ENCODE results near the gene NAPA.

Gene NAPA

GRCh38 chr19:47523473-47523872 lies 8.6 kb upstream of the NAPA start:
- DNase-seq (ENCODE audit: low read depth, low spot score): no peak

DNA sequence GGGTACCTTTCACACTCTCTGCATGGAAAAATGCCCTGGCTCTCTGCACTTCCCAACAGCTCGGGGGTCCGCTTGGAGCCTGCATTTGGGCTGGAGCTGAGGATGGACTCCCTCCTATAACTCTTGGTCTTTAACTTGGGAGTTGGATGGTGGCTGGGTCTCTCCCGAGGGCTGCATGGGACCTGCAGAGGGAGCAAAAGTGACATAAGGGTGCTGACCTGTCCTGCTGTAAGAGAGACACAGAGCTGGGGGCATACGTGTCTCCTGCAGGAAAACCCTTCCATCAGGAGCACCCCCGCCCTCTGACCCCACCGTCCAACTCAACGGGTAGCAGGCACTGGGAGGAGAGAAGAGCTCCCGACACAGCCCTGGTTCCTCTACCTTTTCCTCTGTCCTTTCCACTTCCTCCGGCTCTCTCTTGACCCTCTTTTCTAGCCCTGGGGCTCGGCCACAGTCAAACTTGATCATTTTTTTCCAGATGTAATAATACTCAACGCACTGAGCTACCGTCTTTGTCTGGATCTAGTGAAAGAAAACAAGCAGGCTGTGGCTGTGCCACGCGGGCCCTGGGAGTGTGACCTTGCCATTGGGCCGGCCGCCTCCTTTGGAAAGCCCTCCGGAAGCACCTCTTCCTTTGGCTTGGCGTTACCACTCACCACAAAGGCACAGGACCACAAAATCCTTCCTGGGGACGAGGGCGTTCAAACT lies 6.8 kb upstream of the NAPA start:
- DNase-seq (ENCODE audit: low read depth, low spot score): no peak

DNA sequence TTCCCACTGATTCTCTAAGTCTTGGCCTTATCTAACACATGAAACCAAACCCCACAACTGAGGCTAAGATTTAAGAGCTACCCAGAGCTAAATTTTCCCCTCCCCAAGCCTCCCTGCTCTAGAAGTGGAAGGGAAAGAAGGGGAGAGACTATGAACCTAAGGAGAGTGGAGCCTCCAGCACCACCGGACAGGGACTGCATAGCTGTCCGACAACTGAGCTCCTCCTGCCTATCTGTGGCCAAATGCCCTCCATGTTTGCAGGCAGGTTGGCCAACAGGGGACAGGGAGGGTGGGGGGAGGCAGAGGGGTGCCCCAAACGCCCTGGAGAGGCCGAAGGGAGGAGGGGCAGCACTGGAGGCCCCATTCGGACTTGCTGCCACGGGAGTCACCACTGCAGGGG lies 6.0 kb upstream of the NAPA start:
- no peak for DNase-seq (ENCODE audit: low read depth, low spot score)

- DNase-seq (ENCODE audit: low read depth, low spot score): no peak
Observed at GRCh38 chr19:47520343-47520806, 5.5 kb upstream of the NAPA start.

GRCh38 chr19:47518854-47519253 lies 4.0 kb upstream of the NAPA start:
- no peak for DNase-seq (ENCODE audit: low read depth, low spot score)

DNA sequence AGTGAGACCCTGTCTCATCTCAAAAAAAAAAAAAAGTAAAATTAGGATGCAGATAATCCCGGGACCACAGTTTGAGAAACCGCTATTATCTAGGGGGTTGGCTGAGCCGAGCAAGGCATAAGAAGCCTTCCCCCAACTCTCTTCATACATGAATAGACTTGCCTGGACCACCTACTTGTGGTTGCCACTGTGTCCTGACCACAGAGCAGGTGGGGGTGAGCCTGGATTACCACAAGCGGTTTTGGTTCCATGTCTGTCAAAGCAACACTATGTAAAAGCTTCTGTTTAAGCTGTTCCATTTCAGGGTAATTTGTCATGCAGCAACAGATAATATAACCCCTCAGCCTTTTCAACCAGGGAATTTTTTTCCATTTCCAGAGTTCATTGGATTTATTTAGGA lies 3.3 kb upstream of the NAPA start:
- DNase-seq (ENCODE audit: low read depth, low spot score): peak; percentile 65

DNA sequence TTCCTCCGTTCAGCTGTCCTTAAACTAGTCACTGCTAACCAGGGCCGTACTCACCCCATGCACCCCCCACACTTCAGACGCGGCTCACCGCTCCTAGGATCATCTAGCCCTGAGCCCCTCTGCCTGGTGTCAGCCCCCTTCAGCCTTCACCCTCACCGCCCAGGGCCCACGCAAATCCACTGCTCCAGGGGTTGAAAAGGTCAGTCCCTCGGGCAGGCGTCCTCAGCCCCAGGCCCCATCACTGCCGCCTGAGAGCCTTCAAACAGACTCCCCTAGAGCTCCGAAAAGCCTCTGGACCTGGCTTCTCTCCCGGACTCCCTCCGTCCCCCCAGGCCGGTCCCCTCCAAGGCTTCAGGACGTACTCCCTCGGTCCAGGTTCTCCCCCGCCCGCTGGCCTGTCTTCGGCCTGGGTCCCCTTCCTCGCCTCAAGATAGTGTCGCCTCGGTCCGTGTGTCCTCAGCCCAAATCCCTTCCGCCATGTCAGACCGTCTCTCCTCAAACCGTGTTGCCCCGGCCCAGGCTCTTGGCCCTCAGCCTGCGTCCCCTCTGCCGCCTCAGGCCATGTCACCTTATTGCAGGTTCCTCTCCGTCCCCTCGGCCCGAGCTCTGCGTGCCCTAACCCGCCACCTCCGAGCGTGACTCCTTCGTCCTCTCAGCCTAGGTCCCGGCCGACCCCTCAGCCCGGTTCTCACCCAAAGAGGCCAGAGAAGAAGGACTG lies 553 bp downstream of the NAPA start:
- DNase-seq (ENCODE audit: low read depth, low spot score): peak; percentile 35

GRCh38 chr19:47512948-47513319 lies 1.9 kb downstream of the NAPA start:
- DNase-seq (ENCODE audit: low read depth, low spot score): no peak

DNA sequence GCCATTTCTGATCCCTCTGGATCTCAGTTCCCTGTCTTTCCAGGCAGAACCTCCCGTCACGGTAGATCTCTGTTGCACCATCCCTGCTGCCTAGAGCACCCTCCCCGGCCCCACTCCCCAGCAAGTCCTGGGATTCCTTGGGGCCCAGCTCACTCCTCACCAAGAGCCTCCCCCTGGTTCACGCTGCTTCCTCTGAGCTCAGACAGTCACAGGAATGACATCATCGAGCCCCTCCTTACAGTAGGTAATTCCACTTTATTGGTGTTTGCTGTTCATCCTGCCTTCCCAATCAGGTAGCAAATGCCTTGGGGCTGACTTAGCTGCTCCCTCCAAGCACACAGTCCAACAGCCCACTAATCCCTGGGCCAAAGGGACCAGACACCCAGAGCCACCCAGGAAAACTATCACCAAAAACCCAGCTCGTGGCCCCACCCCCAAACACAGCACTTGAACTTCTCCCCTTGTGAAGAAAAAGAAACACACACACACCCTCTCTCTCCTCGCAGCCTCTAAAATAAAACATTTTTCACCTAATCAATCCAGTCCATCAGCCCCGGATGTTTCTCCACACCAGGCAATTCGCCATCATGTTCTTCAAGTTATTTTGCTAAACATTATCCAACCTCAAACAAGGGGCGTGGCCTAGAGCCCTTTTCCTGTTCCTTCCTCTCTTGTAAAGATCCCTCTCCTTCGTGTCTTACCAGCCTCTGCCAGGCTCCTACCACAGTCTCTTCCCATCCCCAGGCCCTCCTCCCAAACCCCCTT lies 2.5 kb downstream of the NAPA start:
- DNase-seq (ENCODE audit: low read depth, low spot score): no peak

GRCh38 chr19:47511681-47512080 lies 3.2 kb downstream of the NAPA start:
- DNase-seq (ENCODE audit: low read depth, low spot score): no peak

GRCh38 chr19:47511128-47511517 lies 3.7 kb downstream of the NAPA start:
- no peak for DNase-seq (ENCODE audit: low read depth, low spot score)

GRCh38 chr19:47510516-47511127 lies 4.2 kb downstream of the NAPA start:
- no peak for DNase-seq (ENCODE audit: low read depth, low spot score)

DNA sequence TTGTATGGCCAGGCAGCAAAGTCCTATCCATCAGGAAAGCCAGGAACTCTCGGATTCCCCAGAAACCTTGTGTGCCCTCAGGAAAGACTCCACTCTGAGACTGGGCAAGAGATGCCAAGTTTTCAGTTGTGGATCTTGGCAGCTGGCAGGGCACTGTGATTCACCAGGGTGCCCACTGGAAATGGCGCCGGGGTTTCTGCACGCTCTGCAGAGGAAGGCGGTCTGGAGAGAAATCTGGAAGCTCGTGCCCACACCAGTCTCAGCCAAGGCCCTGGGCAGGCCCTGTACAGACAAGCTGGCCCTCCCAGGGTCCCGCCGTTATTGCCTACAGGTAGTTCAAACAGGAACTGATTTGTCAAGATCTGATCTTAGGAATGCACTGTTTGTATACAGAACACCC lies 4.9 kb downstream of the NAPA start:
- peak; percentile 77 for DNase-seq (ENCODE audit: low read depth, low spot score)

DNA sequence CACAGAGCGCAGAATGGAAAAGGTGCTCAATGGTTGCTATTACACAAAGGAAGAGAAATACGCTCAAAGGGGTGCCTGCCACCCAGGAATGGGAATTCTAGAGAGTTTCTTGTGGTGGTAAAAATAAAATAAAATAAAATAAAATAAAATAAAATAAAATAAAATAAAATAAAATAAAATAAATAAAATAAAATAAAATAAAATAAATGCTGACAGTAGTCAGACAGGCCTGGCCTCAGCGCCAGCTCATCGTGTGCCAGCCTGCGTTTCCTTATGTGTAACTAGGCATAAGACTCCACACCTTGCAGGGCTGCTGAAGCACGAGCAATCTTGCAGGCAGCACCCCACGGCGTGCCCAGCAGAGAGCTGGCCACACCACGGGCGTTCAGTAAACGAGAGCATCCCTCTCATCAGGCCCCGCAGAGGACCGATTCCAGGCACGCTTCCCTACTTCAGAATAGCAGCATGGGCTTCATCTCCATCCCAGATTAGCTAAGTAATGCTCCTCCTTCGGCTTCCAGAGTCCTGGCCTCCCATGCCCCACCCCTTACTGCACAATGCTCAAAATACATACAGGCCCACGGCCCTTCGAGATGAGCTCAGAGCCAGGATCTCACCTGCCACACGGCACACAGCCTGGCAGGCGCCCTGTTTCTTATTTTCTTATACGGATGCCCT lies 5.6 kb downstream of the NAPA start:
- no peak for DNase-seq (ENCODE audit: low read depth, low spot score)

DNA sequence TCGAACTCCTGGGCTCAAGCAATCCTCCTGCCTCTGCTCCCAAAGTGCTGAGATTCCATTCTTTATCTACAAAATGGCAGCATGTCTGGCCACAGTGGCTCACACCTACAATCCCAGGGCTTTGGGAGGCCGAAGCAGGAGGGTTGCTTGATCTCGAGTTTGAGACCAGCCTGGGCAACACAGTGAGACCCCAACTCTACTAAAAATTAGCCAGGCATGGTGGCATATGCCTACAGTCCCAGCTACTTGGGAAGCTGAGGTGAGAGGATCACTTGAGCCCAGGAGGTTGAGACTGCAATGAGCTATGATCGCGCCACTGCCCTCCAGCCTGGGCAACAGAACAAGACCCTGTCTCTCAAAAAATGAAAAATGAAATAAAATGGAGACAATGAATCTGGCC lies 6.1 kb downstream of the NAPA start:
- no peak for DNase-seq (ENCODE audit: low read depth, low spot score)

DNA sequence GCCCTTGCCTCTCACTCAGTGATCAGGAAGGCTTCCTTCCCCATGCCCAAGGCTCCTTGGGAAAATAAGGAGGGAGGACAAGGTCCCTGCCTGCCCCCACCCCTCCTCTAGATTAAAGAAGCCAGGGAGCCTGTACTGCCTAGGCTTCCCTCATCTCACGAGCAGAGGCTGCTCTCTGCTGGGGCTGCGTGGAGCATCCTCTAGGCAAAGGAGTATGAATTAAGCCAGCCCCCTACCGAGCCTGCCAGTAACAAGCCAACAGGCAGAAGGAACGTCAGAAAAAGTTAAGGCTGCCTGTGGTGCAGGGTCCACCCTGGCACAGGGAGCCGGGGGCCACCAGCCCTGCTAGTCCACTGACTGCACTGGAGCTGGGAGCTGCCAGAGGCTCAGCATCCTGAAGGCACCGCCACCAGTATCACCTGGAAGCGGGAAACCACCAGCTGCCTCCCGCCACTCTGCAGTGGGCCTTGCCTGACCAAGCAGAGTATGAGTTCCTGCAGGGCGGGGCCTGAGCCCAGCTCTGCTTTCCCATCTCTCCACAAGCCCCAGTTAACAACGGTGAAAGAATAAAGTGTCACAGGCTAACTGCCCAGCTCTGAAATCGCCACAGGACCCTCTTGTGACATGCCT lies 6.8 kb downstream of the NAPA start:
- DNase-seq (ENCODE audit: low read depth, low spot score): no peak

- no peak for DNase-seq (ENCODE audit: low read depth, low spot score)
Observed at GRCh38 chr19:47507012-47507411, 7.9 kb downstream of the NAPA start.

DNA sequence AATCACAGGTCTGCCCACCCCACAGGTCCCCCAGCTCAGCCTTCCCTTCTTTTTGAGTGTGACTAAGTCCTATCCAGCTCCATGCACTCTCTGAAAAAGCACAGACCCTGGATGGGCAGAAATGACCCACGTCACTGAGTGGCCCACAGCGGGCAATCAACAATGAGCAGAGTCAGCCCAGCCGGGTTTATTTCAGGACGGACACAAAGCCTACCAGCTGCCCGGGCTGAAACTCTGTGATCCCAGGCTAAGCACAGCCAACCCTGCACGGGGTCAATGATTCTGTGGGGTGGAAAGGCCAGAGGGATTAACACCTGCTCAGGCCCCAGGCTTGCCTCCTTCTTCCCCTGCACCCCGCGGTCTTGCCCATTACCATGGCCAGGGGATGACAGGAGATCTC lies 8.4 kb downstream of the NAPA start:
- no peak for DNase-seq (ENCODE audit: low read depth, low spot score)

DNA sequence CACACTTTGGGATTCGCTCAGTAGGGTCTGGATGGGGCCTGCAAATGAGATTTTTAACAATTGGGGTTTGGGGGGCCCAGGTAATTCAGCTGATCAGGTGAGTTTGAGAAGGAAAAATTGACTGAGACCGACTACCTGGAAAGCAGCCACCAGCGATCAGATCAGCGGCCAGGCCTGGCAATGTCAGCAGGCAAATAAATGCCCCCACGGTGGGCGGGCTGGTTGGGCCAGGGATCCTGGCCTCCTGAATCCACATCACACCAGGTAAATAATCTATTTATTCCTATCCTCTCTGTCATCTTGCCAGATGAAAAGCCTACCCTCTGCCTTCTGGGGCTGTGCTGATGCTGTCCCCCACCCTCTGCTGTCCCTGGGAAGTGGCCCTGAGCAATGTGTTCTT lies 9.4 kb downstream of the NAPA start:
- no peak for DNase-seq (ENCODE audit: low read depth, low spot score)

GRCh38 chr19:47503826-47504150 lies 11.1 kb downstream of the NAPA start:
- DNase-seq (ENCODE audit: low read depth, low spot score): no peak

GRCh38 chr19:47503130-47503825 lies 11.6 kb downstream of the NAPA start:
- no peak for DNase-seq (ENCODE audit: low read depth, low spot score)

Measured in astrocyte of the hippocampus (primary cell).